ENCODE data around the gene NHLRC3. TPM values are rescaled to one million over a fixed set of nuclear protein-coding genes. Genes with fewer than 3 reads are reported as not detected.

The NHLRC3 gene
- total and polyA plus RNA-seq, 7 donors: 2.4 to 16.9 (median 14.5) TPM

GRCh38 chr13:39091586-39091985, 53.3 kb downstream of the NHLRC3 start:
- Histone ChIP-seq H3K27me3 (no peaks in the 10 kb centered on the region), H3K27ac (no peak overlapping the region), H3K36me3 (no peaks in the 10 kb centered on the region), H3K9me3 (no peaks in the 10 kb centered on the region), H3K4me3 (no peak overlapping the region), H3K4me1 (no peaks in the 10 kb centered on the region)
- no peak for DNase-seq
- no peak for TF ChIP-seq EP300 (IDR thresholded peaks at IDR 0.05)
- TF ChIP-seq POLR2A (IDR thresholded peaks at IDR 0.05): no peak
- TF ChIP-seq POLR2AphosphoS5 (IDR thresholded peaks at IDR 0.05): no peak
- TF ChIP-seq CTCF (IDR thresholded peaks at IDR 0.05): no peak
- intact Hi-C loops (cut with DNase I): no loop called here

DNA sequence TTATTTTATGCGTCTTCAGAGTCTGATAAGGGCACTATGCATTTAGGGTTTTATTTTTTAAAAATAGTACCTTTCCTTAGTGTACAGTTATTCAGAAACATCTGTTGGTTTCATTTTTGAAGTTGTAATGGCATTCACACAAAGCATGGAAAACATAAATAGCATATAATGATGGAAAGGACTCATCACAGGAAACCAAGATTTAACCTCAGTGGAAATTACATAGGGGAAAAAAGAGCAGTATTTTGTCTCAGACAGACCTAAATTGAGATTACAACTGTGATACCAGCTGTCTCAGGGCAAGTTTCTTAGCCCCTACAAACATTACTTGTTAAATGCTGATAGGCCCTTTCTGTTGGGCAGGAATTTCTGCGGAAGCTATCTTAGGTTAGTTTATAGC, 57.2 kb downstream of the NHLRC3 start:
- DNase-seq: no peak
- TF ChIP-seq POLR2A (IDR thresholded peaks at IDR 0.05) (no peak), EP300 (IDR thresholded peaks at IDR 0.05) (no peak), POLR2AphosphoS5 (IDR thresholded peaks at IDR 0.05) (no peak), CTCF (IDR thresholded peaks at IDR 0.05) (no peak)
- no peaks in the 10 kb centered on the region for H3K27me3 ChIP-seq
- no peak overlapping the region for H3K4me3 ChIP-seq
- no peaks in the 10 kb centered on the region for H3K4me1 ChIP-seq
- no peaks in the 10 kb centered on the region for H3K36me3 ChIP-seq
- no peaks in the 10 kb centered on the region for H3K9me3 ChIP-seq
- H3K27ac ChIP-seq: no peak overlapping the region
- 63 to 88% methylated on average over 2 of the region's 2 CpGs for WGBS, 2 donors
- intact Hi-C loops (cut with DNase I): no loop called here

- DNase-seq: no peak
- TF ChIP-seq POLR2A (IDR thresholded peaks at IDR 0.05) (no peak), POLR2AphosphoS5 (IDR thresholded peaks at IDR 0.05) (no peak), CTCF (IDR thresholded peaks at IDR 0.05) (no peak), EP300 (IDR thresholded peaks at IDR 0.05) (no peak)
- intact Hi-C loops (cut with DNase I): no loop called here
These were observed 61.0 kb downstream of the NHLRC3 start for GRCh38 chr13:39099231-39099630.

More at GRCh38 chr13:39099231-39099630, 61.0 kb downstream of the NHLRC3 start:
- H3K27me3 ChIP-seq: no peaks in the 10 kb centered on the region
- no peaks in the 10 kb centered on the region for H3K36me3 ChIP-seq
- no peak overlapping the region for H3K27ac ChIP-seq
- H3K4me1 ChIP-seq: no peaks in the 10 kb centered on the region
- H3K4me3 ChIP-seq: no peak overlapping the region
- H3K9me3 ChIP-seq: no peaks in the 10 kb centered on the region

Other genes with a start within 250 kb of the NHLRC3 start
- not detected for gene STOML3, start 47.6 kb upstream of the NHLRC3 start, total RNA-seq
- gene STOML3, start 47.6 kb upstream of the NHLRC3 start, polyA plus RNA-seq: under 1 TPM; 0.03 to 0.60 (median 0.23) TPM
- 10 to 100 TPM; 12.2 to 13.7 (median 13.1) TPM for gene PROSER1, start 367 bp upstream of the NHLRC3 start, total RNA-seq
- 10 to 100 TPM in 2 of 3 donors, 1 to 10 TPM in 1; 9.2 to 20.3 (median 17.4) TPM for gene PROSER1, start 367 bp upstream of the NHLRC3 start, polyA plus RNA-seq